Esophagus muscularis mucosa (tissue), 4 donors: ENCODE measurements around the gene DUSP6. TPM values are rescaled to one million over a fixed set of nuclear protein-coding genes. Genes with fewer than 3 reads are reported as not detected.

Experiments used
- DNase-seq: peaks from one replicate; pipeline ENCODE4 v3.0.0-alpha.2; 2017; ENCODE audit errors: extremely low spot score
- H3K27ac ChIP-seq, 4 donors: fragments of 200-600 bp; sonication (generic); replicated peaks in 1 of 4; 1 replicate in 3 of 4; 2 replicates in 1 of 4; pipeline ENCODE4 v1.5.1; 2016 to 2019; ENCODE audit warnings: mild to moderate bottlenecking in 1 of 4
- H3K27me3 ChIP-seq, 4 donors: fragments of 200-600 bp; sonication (generic); one replicate each; pipeline versions ENCODE4 v1.5.1 to v1.6.0; 2016 to 2019
- H3K36me3 ChIP-seq, 4 donors: fragments of 200-600 bp; sonication (generic); one replicate each; pipeline ENCODE4 v1.5.1; 2016 to 2019
- H3K4me1 ChIP-seq, 4 donors: fragments of 200-600 bp; sonication (generic); one replicate each; pipeline ENCODE4 v1.5.1; 2016 to 2019
- H3K4me3 ChIP-seq, 4 donors: fragments of 200-600 bp; sonication (generic); 1 replicate in 2 of 4; 2 replicates in 2 of 4; pipeline ENCODE4 v1.5.1; 2016 to 2019; ENCODE audit warnings: mild to moderate bottlenecking in 4 of 4, moderate library complexity in 1 of 4
- H3K9me3 ChIP-seq, 4 donors: fragments of 200-600 bp; sonication (generic); 1 replicate in 3 of 4; 2 replicates in 1 of 4; pipeline ENCODE4 v1.5.1; 2016 to 2019
- CTCF ChIP-seq, 3 experiments: fragments of 200-600 bp in 2 of 3; fragments of 450-650 bp in 1 of 3; sonication (generic) in 2 of 3; IDR thresholded peaks; one replicate each; pipeline ENCODE4 v1.5.1; 2017 to 2019; ENCODE audit warnings: antibody characterized with exemption in 3 of 3, mild to moderate bottlenecking in 2 of 3, moderate library complexity in 1 of 3
- EP300 ChIP-seq: sonication (generic); formaldehyde crosslinking; IDR thresholded peaks from one replicate; pipeline ENCODE4 v1.6.1; 2017; ENCODE audit warnings: antibody characterized with exemption
- POLR2A ChIP-seq: fragments of 450-650 bp; IDR thresholded peaks from one replicate; pipeline ENCODE4 v1.6.1; 2017; ENCODE audit warnings: antibody characterized with exemption, moderate library complexity, mild to moderate bottlenecking, low read depth
- POLR2AphosphoS5 ChIP-seq, 2 donors: sonication (generic); formaldehyde crosslinking; IDR thresholded peaks; one replicate each; pipeline ENCODE4 v1.6.1; 2017; ENCODE audit warnings: antibody characterized with exemption in 2 of 2
- WGBS: methylation state at CpG from one replicate; pipeline ENCODE4 v1.1.5; 2018; 5-methylcytosine and 5-hydroxymethylcytosine counted together
- intact Hi-C: fragments of 100-400 bp; cut with DNase I; formaldehyde crosslinking; loops from one replicate; pipeline ENCODE4 v1.15.1; 2023
- total RNA-seq, 4 donors: library from RNA; depleted of rRNA; stranded (reverse); fragments of >200 nt; gene quantifications; one replicate each; pipeline versions ENCODE4 v1.1.0 to v1.2.1, GENCODE V29; 2016

Gene DUSP6
- total RNA-seq, 4 donors from 2014 or later, result 62.2 to 108 (median 77.4) TPM

GRCh38 chr12:89307474-89308253 is 44.6 kb downstream of the DUSP6 start:
- intact Hi-C loops, result no loop called here
- no peak for DNase-seq
- Histone ChIP-seq H3K9me3 (no peaks in the 10 kb centered on the region), H3K4me1 (peaks cover 0 to 26% (median 14%) of the 10 kb centered on the region in 4 donors), H3K36me3 (no peaks in the 10 kb centered on the region), H3K27me3 (no peaks in the 10 kb centered on the region), H3K27ac (peak overlapping the region in 1 of 4 donors; percentile 7), H3K4me3 (no peak overlapping the region)
- 90% methylated on average over 9 of the region's 9 CpGs for WGBS
- TF ChIP-seq POLR2A (no peak), EP300 (no peak), CTCF (IDR thresholded peaks at IDR 0.05) (no peak), POLR2AphosphoS5 (IDR thresholded peaks at IDR 0.05) (no peak)

- 72% methylated on average over 5 of the region's 5 CpGs for WGBS
- Histone ChIP-seq H3K9me3 (no peaks in the 10 kb centered on the region), H3K27ac (peak overlapping the region in 1 of 4 donors; percentile 7), H3K27me3 (no peaks in the 10 kb centered on the region), H3K4me1 (peaks cover 0 to 26% (median 14%) of the 10 kb centered on the region in 4 donors), H3K4me3 (no peak overlapping the region), H3K36me3 (no peaks in the 10 kb centered on the region)
- DNase-seq, result no peak
- TF ChIP-seq POLR2A, result no peak
- TF ChIP-seq EP300, result no peak
- TF ChIP-seq POLR2AphosphoS5 (IDR thresholded peaks at IDR 0.05), result no peak
- TF ChIP-seq CTCF (IDR thresholded peaks at IDR 0.05), result no peak
- intact Hi-C loops, result no loop called here
These were observed 45.4 kb downstream of the DUSP6 start for GRCh38 chr12:89306827-89307473.

- WGBS, result 43% methylated on average over 1 of the region's 1 CpG
- peaks cover 0 to 23% (median 14%) of the 10 kb centered on the region in 4 donors for H3K4me1 ChIP-seq
- intact Hi-C loops, result no loop called here
- no peak for TF ChIP-seq POLR2A
- no peak for TF ChIP-seq CTCF (IDR thresholded peaks at IDR 0.05)
- no peak for TF ChIP-seq EP300
- TF ChIP-seq POLR2AphosphoS5 (IDR thresholded peaks at IDR 0.05), result no peak
- no peak overlapping the region for H3K27ac ChIP-seq
- H3K36me3 ChIP-seq, result no peaks in the 10 kb centered on the region
- H3K4me3 ChIP-seq, result no peak overlapping the region
- no peaks in the 10 kb centered on the region for H3K9me3 ChIP-seq
- no peaks in the 10 kb centered on the region for H3K27me3 ChIP-seq
- no peak for DNase-seq
These were observed 46.9 kb downstream of the DUSP6 start for GRCh38 chr12:89305373-89305772.

GRCh38 chr12:89299931-89300330 is 52.4 kb downstream of the DUSP6 start:
- intact Hi-C loops, result no loop called here

More at GRCh38 chr12:89299931-89300330, 52.4 kb downstream of the DUSP6 start:
- H3K4me3 ChIP-seq, result no peak overlapping the region
- no peaks in the 10 kb centered on the region for H3K27me3 ChIP-seq
- H3K4me1 ChIP-seq, result peaks cover 0 to 3% (median 1%) of the 10 kb centered on the region in 4 donors
- no peak overlapping the region for H3K27ac ChIP-seq
- WGBS, result 41% methylated on average over 2 of the region's 2 CpGs
- TF ChIP-seq POLR2AphosphoS5 (IDR thresholded peaks at IDR 0.05) (no peak), CTCF (IDR thresholded peaks at IDR 0.05) (no peak), EP300 (no peak), POLR2A (no peak)
- no peaks in the 10 kb centered on the region for H3K9me3 ChIP-seq
- no peaks in the 10 kb centered on the region for H3K36me3 ChIP-seq
- no peak for DNase-seq
